ACC112 (cell line): ENCODE results near the gene KIN.
"Not testable (repeated sequence)": the region's sequence is repeated elsewhere in the genome, so short reads cannot be mapped to it uniquely, and the experiment has no call there.

Experiments
- H2AFZ ChIP-seq: fragments of 200-600 bp; sonication (generic); one replicate; pipeline ENCODE4 v1.6.0; 2017; ENCODE audit warnings: antibody characterized with exemption, low read length; ENCODE audit not compliant: unreplicated experiment
- H3K27ac ChIP-seq: fragments of 200-600 bp; sonication (generic); 2 replicates; pipeline ENCODE4 v1.5.1; 2014; ENCODE audit warnings: low read depth, mild to moderate bottlenecking, antibody characterized with exemption, low read length, moderate library complexity
- H3K27me3 ChIP-seq: fragments of 200-600 bp; sonication (generic); 2 replicates; pipeline ENCODE4 v1.6.1; 2014; ENCODE audit warnings: mild to moderate bottlenecking, antibody characterized with exemption, low read length, moderate library complexity, mixed read lengths; ENCODE audit not compliant: insufficient read depth
- H3K36me3 ChIP-seq: fragments of 200-600 bp; sonication (generic); 2 replicates; pipeline ENCODE4 v1.6.1; 2016; ENCODE audit warnings: mild to moderate bottlenecking, antibody characterized with exemption, low read length, moderate library complexity, mixed read lengths; ENCODE audit not compliant: insufficient read depth
- H3K4me1 ChIP-seq: fragments of 200-600 bp; sonication (generic); one replicate; pipeline ENCODE4 v1.6.1; 2016; ENCODE audit warnings: low read length, mixed read lengths; ENCODE audit not compliant: insufficient read depth, unreplicated experiment, control insufficient read depth
- H3K4me3 ChIP-seq: fragments of 200-600 bp; sonication (generic); 2 replicates; pipeline ENCODE4 v1.5.1; 2014; ENCODE audit warnings: mild to moderate bottlenecking, low read depth, low read length
- H3K79me2 ChIP-seq: fragments of 200-600 bp; sonication (generic); one replicate; pipeline ENCODE4 v1.6.0; 2016; ENCODE audit warnings: low read length; ENCODE audit not compliant: control insufficient read depth, unreplicated experiment, insufficient read depth

KIN gene

GRCh38 chr10:7768417-7768816, 19.4 kb downstream of the KIN start:
- Histone ChIP-seq H3K27ac (no peak overlapping the region), H3K4me3 (no peak overlapping the region), H3K36me3 (peaks cover 31% of the 10 kb centered on the region), H3K4me1 (peaks cover 17% of the 10 kb centered on the region), H2AFZ (no peak overlapping the region), H3K27me3 (no peaks in the 10 kb centered on the region), H3K79me2 (no peaks in the 10 kb centered on the region)

DNA sequence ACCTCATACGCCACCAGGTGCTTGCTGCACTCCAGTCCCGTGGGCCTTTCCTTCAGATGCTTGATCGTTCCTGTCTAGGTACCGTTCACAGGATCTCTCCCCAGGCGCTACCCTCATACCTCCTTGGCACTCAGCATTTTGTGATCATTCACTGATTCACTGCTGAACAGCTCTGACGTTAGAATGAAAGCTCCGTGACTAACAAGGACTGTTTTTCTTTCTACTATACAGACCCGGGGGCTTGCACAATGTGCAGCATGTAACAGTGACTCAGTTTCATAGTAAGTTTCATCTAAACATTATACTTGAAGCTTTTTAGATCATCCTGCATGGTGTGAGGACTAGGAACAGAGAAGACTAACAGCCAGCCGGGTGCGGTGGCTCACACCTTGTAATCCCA, 20.6 kb downstream of the KIN start:
- no peak overlapping the region for H3K4me3 ChIP-seq
- peaks cover 17% of the 10 kb centered on the region for H3K4me1 ChIP-seq
- peaks cover 37% of the 10 kb centered on the region for H3K36me3 ChIP-seq
- H2AFZ ChIP-seq: no peak overlapping the region
- H3K27me3 ChIP-seq: no peaks in the 10 kb centered on the region
- H3K79me2 ChIP-seq: no peaks in the 10 kb centered on the region
- H3K27ac ChIP-seq: peak overlapping the region; percentile 74

DNA sequence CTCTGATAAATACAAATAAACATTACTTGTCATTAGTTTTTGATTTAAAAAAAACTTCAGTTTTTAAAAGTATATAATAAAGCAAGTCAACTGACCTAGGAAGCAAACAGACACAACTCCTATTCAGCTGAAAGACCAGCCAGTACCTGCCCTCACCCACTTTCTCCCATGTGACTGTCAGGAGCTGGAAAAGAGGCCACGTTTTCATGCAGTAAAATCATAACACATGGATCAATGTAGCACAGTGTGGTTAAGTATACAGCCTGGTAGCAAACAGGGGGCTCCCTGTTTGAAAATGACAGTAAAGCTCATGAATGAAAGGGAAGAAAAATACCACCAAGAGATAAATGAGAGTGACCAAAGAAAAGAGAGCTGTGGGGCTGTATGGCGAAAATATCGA, 21.6 kb downstream of the KIN start:
- Histone ChIP-seq H3K27ac (no peak overlapping the region; the same call in 1 of the 2 replicates), H3K79me2 (no peaks in the 10 kb centered on the region), H3K4me1 (peaks cover 17% of the 10 kb centered on the region), H3K27me3 (no peaks in the 10 kb centered on the region), H3K4me3 (no peak overlapping the region), H3K36me3 (peaks cover 44% of the 10 kb centered on the region), H2AFZ (no peak overlapping the region)

GRCh38 chr10:7763929-7764328, 23.9 kb downstream of the KIN start:
- Histone ChIP-seq H3K4me3 (no peak overlapping the region), H3K27ac (no peak overlapping the region), H2AFZ (no peak overlapping the region), H3K36me3 (peaks cover 51% of the 10 kb centered on the region), H3K4me1 (peaks cover 17% of the 10 kb centered on the region), H3K79me2 (no peaks in the 10 kb centered on the region), H3K27me3 (no peaks in the 10 kb centered on the region)

DNA sequence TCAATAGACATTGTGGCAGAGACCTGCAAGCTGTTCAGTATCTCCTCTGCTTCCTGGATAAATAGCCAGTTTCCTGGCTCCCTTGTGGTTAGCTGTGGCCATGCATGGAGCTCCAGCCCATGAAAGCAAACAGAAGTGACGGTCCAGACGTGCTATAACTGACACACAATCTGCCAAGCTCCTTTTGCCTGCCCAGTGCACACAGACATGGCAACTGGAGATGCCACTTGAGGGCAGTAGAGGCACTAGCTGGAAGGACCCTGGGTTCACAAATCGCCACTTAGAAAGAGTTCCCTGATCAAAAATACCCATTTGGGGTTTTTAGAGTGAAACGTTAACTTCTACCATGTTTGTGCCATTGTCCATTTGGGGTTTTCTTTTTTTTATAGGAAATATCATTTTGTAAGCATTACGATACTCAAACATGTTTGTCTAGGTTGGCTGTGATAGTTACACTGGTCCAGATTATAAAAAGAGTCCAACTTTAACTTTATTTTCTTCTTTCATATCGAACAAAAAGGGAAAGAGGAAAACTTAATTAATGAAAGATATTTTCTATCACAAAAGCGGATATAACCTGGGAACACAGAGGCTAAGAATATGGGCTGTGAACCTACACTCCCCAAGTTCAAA, 31.3 kb downstream of the KIN start:
- Histone ChIP-seq H3K27me3 (no peaks in the 10 kb centered on the region), H2AFZ (no peak overlapping the region), H3K79me2 (no peaks in the 10 kb centered on the region), H3K4me3 (no peak overlapping the region), H3K27ac (no peak overlapping the region), H3K36me3 (peaks cover 48% of the 10 kb centered on the region), H3K4me1 (no peaks in the 10 kb centered on the region)

GRCh38 chr10:7755103-7755502, 32.7 kb downstream of the KIN start:
- Histone ChIP-seq H3K4me3 (no peak overlapping the region), H3K4me1 (no peaks in the 10 kb centered on the region), H2AFZ (no peak overlapping the region), H3K79me2 (no peaks in the 10 kb centered on the region), H3K27ac (no peak overlapping the region), H3K36me3 (peaks cover 46% of the 10 kb centered on the region), H3K27me3 (no peaks in the 10 kb centered on the region)

GRCh38 chr10:7752251-7752650, 35.5 kb downstream of the KIN start:
- Histone ChIP-seq H3K4me1 (no peaks in the 10 kb centered on the region), H3K36me3 (peaks cover 31% of the 10 kb centered on the region), H3K4me3 (no peak overlapping the region), H3K27ac (no peak overlapping the region), H2AFZ (no peak overlapping the region), H3K79me2 (no peaks in the 10 kb centered on the region), H3K27me3 (no peaks in the 10 kb centered on the region)

DNA sequence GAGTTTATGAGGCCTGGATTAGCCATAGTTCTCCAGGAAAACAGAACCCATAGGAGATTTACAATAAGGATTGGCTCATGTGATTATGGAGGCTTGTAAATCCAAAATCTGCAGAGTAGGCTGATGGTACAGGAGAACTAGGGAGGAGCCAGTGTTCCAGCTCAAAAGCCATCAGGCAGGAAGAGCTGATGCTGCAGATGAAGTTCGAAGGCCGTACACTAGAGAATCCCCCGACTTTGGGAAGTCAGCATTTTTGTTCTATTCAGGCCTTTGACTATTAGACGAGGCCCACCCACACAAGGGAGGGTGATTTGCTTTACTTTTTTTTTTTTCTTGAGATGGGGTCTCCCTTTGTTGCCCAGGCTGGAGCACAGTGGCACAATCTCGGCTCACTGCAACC, 37.6 kb downstream of the KIN start:
- Histone ChIP-seq H3K79me2 (no peaks in the 10 kb centered on the region), H2AFZ (no peak overlapping the region), H3K4me1 (no peaks in the 10 kb centered on the region), H3K36me3 (peaks cover 22% of the 10 kb centered on the region), H3K27ac (no peak overlapping the region), H3K4me3 (no peak overlapping the region), H3K27me3 (no peaks in the 10 kb centered on the region)

GRCh38 chr10:7748637-7749036, 39.2 kb downstream of the KIN start:
- not testable (repeated sequence) for H3K27ac ChIP-seq, H2AFZ ChIP-seq, H3K79me2 ChIP-seq, H3K4me3 ChIP-seq, H3K4me1 ChIP-seq, H3K27me3 ChIP-seq
- peaks cover 20% of the 10 kb centered on the region for H3K36me3 ChIP-seq

DNA sequence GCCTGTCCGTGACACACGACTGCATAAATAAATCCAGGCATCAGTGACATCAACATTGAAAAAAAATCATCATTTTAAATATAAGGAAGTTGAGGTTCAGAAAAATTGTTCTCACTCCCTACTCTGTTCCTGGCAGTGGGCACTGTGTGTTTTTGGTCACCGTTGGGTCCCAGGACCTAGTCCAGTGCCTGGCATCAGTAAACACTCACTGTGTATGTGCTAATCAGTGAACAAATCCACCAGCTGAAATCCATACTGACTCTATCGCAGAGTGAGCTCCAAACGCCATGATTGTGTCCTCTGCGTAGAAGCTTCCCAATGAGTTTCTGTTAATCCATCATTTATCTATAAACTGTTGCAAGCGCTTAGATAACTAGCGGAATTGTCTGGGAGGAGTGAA, 43.5 kb downstream of the KIN start:
- Histone ChIP-seq H2AFZ (no peak overlapping the region), H3K79me2 (no peaks in the 10 kb centered on the region), H3K27ac (no peak overlapping the region), H3K4me1 (no peaks in the 10 kb centered on the region), H3K36me3 (no peaks in the 10 kb centered on the region), H3K4me3 (no peak overlapping the region), H3K27me3 (no peaks in the 10 kb centered on the region)

DNA sequence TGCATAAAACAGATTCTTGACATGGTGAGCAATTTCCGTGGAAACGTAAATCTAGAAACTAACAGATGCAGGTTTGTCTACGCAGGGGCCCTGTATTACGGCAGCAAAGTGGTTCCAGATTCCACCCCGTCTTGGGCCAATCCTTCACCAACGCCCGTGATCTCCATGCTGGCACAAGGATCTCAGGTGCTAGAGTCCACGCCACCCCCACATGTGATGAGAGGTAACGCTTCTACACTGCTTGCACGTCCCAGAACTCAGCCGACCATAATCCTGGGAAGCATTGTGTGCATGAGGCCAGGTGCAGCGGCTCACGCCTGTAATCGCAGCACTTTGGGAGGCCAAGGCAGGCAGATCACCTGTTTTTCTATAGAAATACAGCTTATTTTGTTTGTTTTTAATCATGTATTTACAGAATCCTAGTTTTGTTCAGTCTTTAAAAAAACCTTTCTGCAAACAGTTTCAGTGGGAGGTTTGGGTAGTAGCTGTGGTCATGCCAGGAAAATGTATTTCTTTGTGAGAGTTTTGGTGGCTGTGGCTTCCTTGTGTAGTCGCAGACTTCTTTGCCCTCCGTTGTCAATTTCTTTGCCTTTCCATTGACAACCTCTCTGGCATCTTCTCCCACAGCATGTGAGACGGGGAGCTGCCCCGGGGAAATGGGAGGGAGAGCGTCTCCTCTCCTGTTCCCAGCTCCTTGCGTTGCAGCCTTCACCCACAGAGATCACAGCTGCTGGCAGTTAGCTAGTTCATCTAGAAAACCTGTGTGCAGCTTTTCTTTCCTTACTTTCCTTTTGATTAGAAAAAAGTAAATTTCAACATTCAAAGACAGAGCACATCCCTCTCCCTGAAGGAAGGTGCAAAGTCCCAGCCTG, 49.0 kb downstream of the KIN start:
- Histone ChIP-seq H3K79me2 (no peaks in the 10 kb centered on the region), H3K4me1 (no peaks in the 10 kb centered on the region), H3K27ac (no peak overlapping the region), H3K4me3 (no peak overlapping the region), H3K36me3 (no peaks in the 10 kb centered on the region), H3K27me3 (no peaks in the 10 kb centered on the region), H2AFZ (peak overlapping the region; percentile 4)
